OCI-LY3 (cell line): ENCODE data around the gene THAP12.

Experiments used
- EZH2phosphoT487 ChIP-seq: fragments of 200-600 bp; shearing (Covaris generic); IDR thresholded peaks from 2 replicates; pipeline ENCODE4 v1.6.1; 2018; ENCODE audit warnings: antibody characterized with exemption, mixed run types, low read depth
- TF ChIP-seq, protein P1 (sequence below): fragments of 200-600, 300-600 bp; sonication (generic); IDR thresholded peaks from 2 replicates; pipeline ENCODE4 v1.5.1; 2014; ENCODE audit warnings: antibody characterized with exemption, low read length, low read depth

DNA sequence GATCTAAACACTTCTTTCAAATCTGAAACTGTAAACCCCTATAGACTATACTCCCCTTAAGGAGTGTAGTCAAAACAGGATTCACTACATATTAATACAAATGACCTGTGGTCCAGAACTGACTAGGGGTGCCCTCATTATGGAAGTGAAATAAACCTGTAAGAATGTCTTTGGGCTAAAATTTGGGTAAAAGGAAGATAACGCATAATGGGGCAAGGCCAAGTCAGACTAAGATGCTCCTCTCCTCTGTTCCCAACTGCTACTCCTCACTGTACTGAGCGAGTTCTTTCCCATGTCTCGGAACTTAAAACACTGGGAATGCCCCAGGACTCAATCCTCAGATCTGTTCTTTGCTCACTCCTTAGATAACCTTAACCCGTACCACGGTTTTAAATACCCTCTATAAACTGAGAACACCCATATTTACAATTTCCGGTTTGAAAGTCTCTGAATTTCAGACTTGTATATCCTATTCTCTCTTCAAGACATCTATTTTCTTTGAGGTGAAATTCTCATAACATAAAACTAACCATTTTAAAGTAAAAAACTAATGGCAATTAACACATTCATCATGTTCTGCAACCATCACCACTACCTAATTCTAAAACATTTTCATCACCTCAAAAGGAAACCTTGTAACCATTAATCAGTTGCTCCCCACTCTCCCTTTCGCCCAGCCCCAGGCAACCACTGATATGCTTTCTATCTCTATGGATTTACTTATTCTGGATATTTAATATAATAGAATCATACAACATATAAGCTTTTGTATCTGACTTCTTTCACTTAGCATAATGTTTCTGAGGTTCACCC is 4.0 kb downstream of the THAP12 start:
- TF ChIP-seq, protein P1, sequence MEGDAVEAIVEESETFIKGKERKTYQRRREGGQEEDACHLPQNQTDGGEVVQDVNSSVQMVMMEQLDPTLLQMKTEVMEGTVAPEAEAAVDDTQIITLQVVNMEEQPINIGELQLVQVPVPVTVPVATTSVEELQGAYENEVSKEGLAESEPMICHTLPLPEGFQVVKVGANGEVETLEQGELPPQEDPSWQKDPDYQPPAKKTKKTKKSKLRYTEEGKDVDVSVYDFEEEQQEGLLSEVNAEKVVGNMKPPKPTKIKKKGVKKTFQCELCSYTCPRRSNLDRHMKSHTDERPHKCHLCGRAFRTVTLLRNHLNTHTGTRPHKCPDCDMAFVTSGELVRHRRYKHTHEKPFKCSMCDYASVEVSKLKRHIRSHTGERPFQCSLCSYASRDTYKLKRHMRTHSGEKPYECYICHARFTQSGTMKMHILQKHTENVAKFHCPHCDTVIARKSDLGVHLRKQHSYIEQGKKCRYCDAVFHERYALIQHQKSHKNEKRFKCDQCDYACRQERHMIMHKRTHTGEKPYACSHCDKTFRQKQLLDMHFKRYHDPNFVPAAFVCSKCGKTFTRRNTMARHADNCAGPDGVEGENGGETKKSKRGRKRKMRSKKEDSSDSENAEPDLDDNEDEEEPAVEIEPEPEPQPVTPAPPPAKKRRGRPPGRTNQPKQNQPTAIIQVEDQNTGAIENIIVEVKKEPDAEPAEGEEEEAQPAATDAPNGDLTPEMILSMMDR: no peak
- TF ChIP-seq EZH2phosphoT487: peak; percentile 98
